K562 (cell line): ENCODE data around the gene SLC30A3. TPM values are rescaled to one million over a fixed set of nuclear protein-coding genes. Genes with fewer than 3 reads are reported as not detected.
A peak's percentile ranks its signal among the peaks of the same experiment; 100 is the strongest.

Experiments used
- ARHGAP35 ChIP-seq: fragments of 450-650 bp; IDR thresholded peaks from 2 replicates; pipeline ENCODE4 v1.6.1; 2018; ENCODE audit not compliant: partially characterized antibody
- BRD9 ChIP-seq: fragments of 450-650 bp; IDR thresholded peaks from 2 replicates; pipeline ENCODE4 v1.6.1; 2018; ENCODE audit warnings: low read depth; ENCODE audit not compliant: partially characterized antibody
- EHMT2 ChIP-seq: fragments of 450-650 bp; IDR thresholded peaks from 2 replicates; pipeline ENCODE4 v1.6.1; 2018; ENCODE audit warnings: antibody characterized with exemption
- ELF2 ChIP-seq: fragments of 250-450 bp; sonication (Bioruptor Pico); IDR thresholded peaks from 2 replicates; pipeline ENCODE4 v1.5.0; 2021; ENCODE audit warnings: mild to moderate bottlenecking
- FUS ChIP-seq: fragments of 200-400 bp; formaldehyde crosslinking; optimal IDR thresholded peaks from 2 replicates; pipeline ENCODE3; 2017; ENCODE audit warnings: low read depth, low read length
- MIER1 ChIP-seq: fragments of 450-650 bp; IDR thresholded peaks from 2 replicates; pipeline ENCODE4 v1.6.1; 2016; ENCODE audit warnings: antibody characterized with exemption, mild to moderate bottlenecking, low read depth
- NCOR1 ChIP-seq: fragments of 450-650 bp; IDR thresholded peaks from 2 replicates; pipeline ENCODE4 v1.6.1; 2016; ENCODE audit warnings: mild to moderate bottlenecking, moderate library complexity
- NR4A1 ChIP-seq, 2 experiments: fragments of 250-450 bp in 1 of 2; fragments of 450-650 bp in 1 of 2; sonication (Bioruptor Pico) in 1 of 2; IDR thresholded peaks; 2 replicates each; pipeline versions ENCODE4 v1.4.0 to v1.6.1; 2016 to 2020; ENCODE audit warnings: mild to moderate bottlenecking in 2 of 2, missing compliant biosample characterization in 1 of 2, missing genetic modification characterization in 1 of 2, moderate library complexity in 1 of 2
- POLR2G ChIP-seq: fragments of 200-400 bp; formaldehyde crosslinking; IDR thresholded peaks from 2 replicates; pipeline ENCODE4 v1.6.1; 2017; ENCODE audit warnings: low read depth, mild to moderate bottlenecking, antibody characterized with exemption, low read length, moderate library complexity
- PRPF4 ChIP-seq: fragments of 200-400 bp; formaldehyde crosslinking; IDR thresholded peaks from one replicate; pipeline ENCODE4 v1.6.1; 2017; ENCODE audit warnings: low read length, low read depth, mild to moderate bottlenecking; ENCODE audit not compliant: insufficient read depth, poor library complexity, severe bottlenecking
- RUNX1 ChIP-seq: sonication (generic); IDR thresholded peaks from 2 replicates; pipeline ENCODE4 v1.6.1; 2016; ENCODE audit warnings: antibody characterized with exemption, low read depth
- SAFB2 ChIP-seq: fragments of 200-400 bp; formaldehyde crosslinking; IDR thresholded peaks from 2 replicates; pipeline ENCODE4 v1.6.1; 2018; ENCODE audit warnings: borderline replicate concordance, low read length, low read depth, moderate library complexity; ENCODE audit not compliant: severe bottlenecking
- SP2 ChIP-seq: IDR thresholded peaks from 2 replicates; pipeline ENCODE4 v1.6.1; 2011; ENCODE audit warnings: mild to moderate bottlenecking, low read depth, low read length, moderate library complexity; ENCODE audit not compliant: poor library complexity, severe bottlenecking; ENCODE audit errors: extremely low read depth
- TBL1XR1 ChIP-seq, 2 experiments: IDR thresholded peaks; 2 replicates each; pipeline ENCODE4 v1.6.1; 2012; ENCODE audit warnings: improper control_type of control experiment in 2 of 2, low read length in 2 of 2, mild to moderate bottlenecking in 1 of 2
- ZNF121 ChIP-seq: sonication (generic); formaldehyde crosslinking; conservative IDR thresholded peaks from 2 replicates; pipeline ENCODE4 v1.8.0; 2022; ENCODE audit warnings: missing genetic modification reagents
- ZNF75A ChIP-seq: fragments of 450-650 bp; formaldehyde crosslinking; IDR thresholded peaks from 2 replicates; pipeline ENCODE4 v1.4.0; 2020; ENCODE audit warnings: mild to moderate bottlenecking
- ZNF778 ChIP-seq: fragments of 450-650 bp; formaldehyde crosslinking; IDR thresholded peaks from 2 replicates; pipeline ENCODE4 v1.4.0; 2020; ENCODE audit warnings: mild to moderate bottlenecking, moderate library complexity
- polyA plus RNA-seq, 8 experiments: library from polyadenylated mRNA; depleted of rRNA in 4 of 8; stranded (reverse) in 5 of 8; unstranded in 3 of 8; fragments of >200 nt; fragmentation: Nextera tagmentation in 2 of 8; fragmentation: Illumina TruSeq in 1 of 8; extraction: Ambion mirVana in 2 of 8; extraction: Trizol in 1 of 8; gene quantifications; 2 replicates each; pipeline versions ENCODE4 v1.2.1 to v1.2.3, GENCODE V29; 2011 to 2014; ENCODE audit warnings: inconsistent platforms in 1 of 8, missing spikeins in 1 of 8
- total RNA-seq, 7 experiments: library from RNA; depleted of rRNA in 6 of 7; stranded (reverse); fragments of >200 nt in 6 of 7; fragmentation: Illumina TruSeq in 2 of 7; extraction: Trizol in 2 of 7; gene quantifications; 2 replicates each; pipeline versions ENCODE4 v1.2.1 to v1.2.3, GENCODE V29; 2011 to 2021; ENCODE audit warnings: low replicate concordance in 1 of 7
- TF ChIP-seq, protein P1 (sequence below): fragments of 450-650 bp; IDR thresholded peaks from 2 replicates; pipeline ENCODE4 v1.6.1; 2016; ENCODE audit warnings: borderline replicate concordance
- TF ChIP-seq, protein P2 (sequence below): sonication (generic); formaldehyde crosslinking; IDR thresholded peaks from 2 replicates; pipeline ENCODE4 v1.5.0; 2020; ENCODE audit warnings: missing genetic modification reagents
- TF ChIP-seq, protein P3 (sequence below): fragments of 250-450 bp; sonication (Bioruptor Pico); IDR thresholded peaks from 2 replicates; pipeline ENCODE4 v1.4.0; 2020; ENCODE audit warnings: borderline replicate concordance
- TF ChIP-seq, protein P4 (sequence below): sonication (generic); formaldehyde crosslinking; IDR thresholded peaks from 2 replicates; pipeline ENCODE4 v1.9.0; 2022; ENCODE audit warnings: mild to moderate bottlenecking, missing genetic modification reagents
- TF ChIP-seq, protein P5 (sequence below): fragments of 450-650 bp; IDR thresholded peaks from 2 replicates; pipeline ENCODE4 v1.6.1; 2017; ENCODE audit warnings: mild to moderate bottlenecking, moderate library complexity

SLC30A3 gene
- total and polyA plus RNA-seq, 9 of the 15 experiments (the other 6 are each of a cell fraction or from before 2014, with no cell fraction given) = 0.03 to 2.7 (median 0.89) TPM; not detected in 1

DNA sequence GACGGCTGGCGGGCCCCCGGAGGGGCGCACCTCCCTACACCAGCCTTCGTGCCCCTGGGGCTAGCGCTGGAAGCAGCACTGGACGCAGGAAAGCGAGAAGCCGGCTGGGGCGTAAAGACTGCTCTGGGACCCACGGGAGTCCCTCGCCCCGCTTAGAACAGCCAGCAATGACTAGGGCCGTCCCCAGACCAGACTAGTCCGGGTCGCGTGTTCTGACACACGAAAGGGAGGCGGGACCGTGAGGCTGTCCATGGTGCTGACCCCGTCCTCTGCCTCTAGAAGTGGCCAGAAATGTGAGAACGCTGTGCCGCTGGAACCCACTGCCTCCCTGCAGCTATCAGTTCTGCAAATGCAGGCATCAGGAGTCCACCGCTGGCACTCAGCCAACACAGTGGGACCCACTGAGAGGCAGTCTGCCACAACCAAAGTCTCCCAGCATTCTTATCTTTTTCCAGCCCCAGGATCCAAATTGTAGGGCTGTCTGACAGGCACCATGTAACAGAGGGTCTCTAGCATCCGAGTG, 45.6 kb upstream of the SLC30A3 start, which contains the start of gene UCN (continued):
- TF ChIP-seq ZNF75A (CRISPR knock-in tag) (no peak), PRPF4 (no peak), ZNF121 (no peak), ELF2 (no peak), MIER1 (peak; percentile 62; the same call in 1 of the 2 replicates), NR4A1 (CRISPR knock-in tag; IDR thresholded peaks at IDR 0.05) (no peak), NR4A1 (tag; IDR thresholded peaks at IDR 0.05) (no peak), BRD9 (no peak), RUNX1 (no peak), EHMT2 (peak; percentile 61; the same call in 1 of the 2 replicates), TBL1XR1 (IDR thresholded peaks at IDR 0.05; ENCODE audit: low read length in 2 of 2) (no peak), FUS (no peak), POLR2G (peak; percentile 47; the same call in 1 of the 2 replicates), NCOR1 (no peak), SP2 (no peak), SAFB2 (no peak), ARHGAP35 (no peak), ZNF778 (CRISPR knock-in tag) (no peak)
- TF ChIP-seq, protein P1, sequence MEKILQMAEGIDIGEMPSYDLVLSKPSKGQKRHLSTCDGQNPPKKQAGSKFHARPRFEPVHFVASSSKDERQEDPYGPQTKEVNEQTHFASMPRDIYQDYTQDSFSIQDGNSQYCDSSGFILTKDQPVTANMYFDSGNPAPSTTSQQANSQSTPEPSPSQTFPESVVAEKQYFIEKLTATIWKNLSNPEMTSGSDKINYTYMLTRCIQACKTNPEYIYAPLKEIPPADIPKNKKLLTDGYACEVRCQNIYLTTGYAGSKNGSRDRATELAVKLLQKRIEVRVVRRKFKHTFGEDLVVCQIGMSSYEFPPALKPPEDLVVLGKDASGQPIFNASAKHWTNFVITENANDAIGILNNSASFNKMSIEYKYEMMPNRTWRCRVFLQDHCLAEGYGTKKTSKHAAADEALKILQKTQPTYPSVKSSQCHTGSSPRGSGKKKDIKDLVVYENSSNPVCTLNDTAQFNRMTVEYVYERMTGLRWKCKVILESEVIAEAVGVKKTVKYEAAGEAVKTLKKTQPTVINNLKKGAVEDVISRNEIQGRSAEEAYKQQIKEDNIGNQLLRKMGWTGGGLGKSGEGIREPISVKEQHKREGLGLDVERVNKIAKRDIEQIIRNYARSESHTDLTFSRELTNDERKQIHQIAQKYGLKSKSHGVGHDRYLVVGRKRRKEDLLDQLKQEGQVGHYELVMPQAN = no peak
- TF ChIP-seq, protein P2, sequence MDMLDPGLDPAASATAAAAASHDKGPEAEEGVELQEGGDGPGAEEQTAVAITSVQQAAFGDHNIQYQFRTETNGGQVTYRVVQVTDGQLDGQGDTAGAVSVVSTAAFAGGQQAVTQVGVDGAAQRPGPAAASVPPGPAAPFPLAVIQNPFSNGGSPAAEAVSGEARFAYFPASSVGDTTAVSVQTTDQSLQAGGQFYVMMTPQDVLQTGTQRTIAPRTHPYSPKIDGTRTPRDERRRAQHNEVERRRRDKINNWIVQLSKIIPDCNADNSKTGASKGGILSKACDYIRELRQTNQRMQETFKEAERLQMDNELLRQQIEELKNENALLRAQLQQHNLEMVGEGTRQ = no peak
- TF ChIP-seq, protein P3, sequence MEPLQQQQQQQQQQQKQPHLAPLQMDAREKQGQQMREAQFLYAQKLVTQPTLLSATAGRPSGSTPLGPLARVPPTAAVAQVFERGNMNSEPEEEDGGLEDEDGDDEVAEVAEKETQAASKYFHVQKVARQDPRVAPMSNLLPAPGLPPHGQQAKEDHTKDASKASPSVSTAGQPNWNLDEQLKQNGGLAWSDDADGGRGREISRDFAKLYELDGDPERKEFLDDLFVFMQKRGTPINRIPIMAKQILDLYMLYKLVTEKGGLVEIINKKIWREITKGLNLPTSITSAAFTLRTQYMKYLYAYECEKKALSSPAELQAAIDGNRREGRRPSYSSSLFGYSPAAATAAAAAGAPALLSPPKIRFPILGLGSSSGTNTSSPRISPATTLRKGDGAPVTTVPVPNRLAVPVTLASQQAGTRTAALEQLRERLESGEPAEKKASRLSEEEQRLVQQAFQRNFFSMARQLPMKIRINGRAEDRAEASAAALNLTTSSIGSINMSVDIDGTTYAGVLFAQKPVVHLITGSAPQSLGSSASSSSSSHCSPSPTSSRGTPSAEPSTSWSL (CRISPR knock-in tag) = no peak
- TF ChIP-seq, protein P4, sequence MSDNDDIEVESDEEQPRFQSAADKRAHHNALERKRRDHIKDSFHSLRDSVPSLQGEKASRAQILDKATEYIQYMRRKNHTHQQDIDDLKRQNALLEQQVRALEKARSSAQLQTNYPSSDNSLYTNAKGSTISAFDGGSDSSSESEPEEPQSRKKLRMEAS (CRISPR knock-in tag) = 0 out of 2 replicates have a peak, but pooled peaks have one; percentile 21
- TF ChIP-seq, protein P5, sequence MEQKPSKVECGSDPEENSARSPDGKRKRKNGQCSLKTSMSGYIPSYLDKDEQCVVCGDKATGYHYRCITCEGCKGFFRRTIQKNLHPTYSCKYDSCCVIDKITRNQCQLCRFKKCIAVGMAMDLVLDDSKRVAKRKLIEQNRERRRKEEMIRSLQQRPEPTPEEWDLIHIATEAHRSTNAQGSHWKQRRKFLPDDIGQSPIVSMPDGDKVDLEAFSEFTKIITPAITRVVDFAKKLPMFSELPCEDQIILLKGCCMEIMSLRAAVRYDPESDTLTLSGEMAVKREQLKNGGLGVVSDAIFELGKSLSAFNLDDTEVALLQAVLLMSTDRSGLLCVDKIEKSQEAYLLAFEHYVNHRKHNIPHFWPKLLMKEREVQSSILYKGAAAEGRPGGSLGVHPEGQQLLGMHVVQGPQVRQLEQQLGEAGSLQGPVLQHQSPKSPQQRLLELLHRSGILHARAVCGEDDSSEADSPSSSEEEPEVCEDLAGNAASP = no peak
